ENCODE results near the gene RAB9A.

DNA sequence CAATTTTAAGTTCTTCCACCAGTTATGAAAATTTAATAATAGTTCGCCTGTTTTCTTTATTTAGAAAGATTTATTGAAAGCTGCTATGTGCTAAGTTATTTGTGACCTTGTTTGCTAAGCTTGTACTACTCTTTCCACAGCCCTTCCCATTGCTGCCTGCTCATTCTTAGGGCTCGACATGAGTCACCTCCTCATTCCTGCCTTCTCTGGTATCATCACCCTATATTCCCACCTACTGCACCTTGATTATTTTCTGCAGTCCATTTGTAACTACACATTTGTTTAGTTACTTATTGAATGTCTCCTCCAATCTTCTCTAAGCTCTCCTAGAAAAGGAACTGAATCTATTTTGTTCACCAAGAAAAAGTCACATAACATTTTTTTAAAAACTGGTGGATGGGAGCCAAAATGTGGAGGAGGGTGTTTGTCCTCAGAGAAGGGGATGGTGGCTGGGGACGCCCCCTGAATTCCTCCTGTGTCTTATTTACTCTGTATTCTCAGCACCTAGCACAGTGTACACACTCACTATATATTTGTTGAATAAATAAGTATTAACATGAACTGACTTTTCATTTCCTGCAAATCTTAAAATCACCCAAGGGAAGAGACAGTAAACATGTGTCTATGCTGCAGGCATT, 3.7 kb upstream of the RAB9A start:
- TF ChIP-seq HDGF (IDR thresholded peaks at IDR 0.05; ENCODE audit: borderline replicate concordance) (no peak), FOXM1 (IDR thresholded peaks at IDR 0.05; ENCODE audit: borderline replicate concordance) (no peak), ELF4 (IDR thresholded peaks at IDR 0.05) (no peak), SP1 (IDR thresholded peaks at IDR 0.05) (no peak)

All from HEK293T (cell line).